Measurements from ENCODE around the gene ZC2HC1B.

- TF ChIP-seq EP300 (IDR thresholded peaks at IDR 0.05; ENCODE audit: low read depth): no peak
- no peak for TF ChIP-seq CTCF (IDR thresholded peaks at IDR 0.05)
- TF ChIP-seq POLR2AphosphoS5 (IDR thresholded peaks at IDR 0.05): no peak
- no peak for TF ChIP-seq POLR2A (IDR thresholded peaks at IDR 0.05)
Measured at GRCh38 chr6:143982968-143983367, 118.7 kb downstream of the ZC2HC1B start.

Data from transverse colon (tissue), 4 donors.